CD1c-positive myeloid dendritic cell (primary cell): ENCODE measurements around the gene ZSCAN1.

Experiments
- DNase-seq: peaks from one replicate; pipeline ENCODE4 v3.0.0-alpha.2; 2016; ENCODE audit errors: extremely low spot score

ZSCAN1 gene

DNA sequence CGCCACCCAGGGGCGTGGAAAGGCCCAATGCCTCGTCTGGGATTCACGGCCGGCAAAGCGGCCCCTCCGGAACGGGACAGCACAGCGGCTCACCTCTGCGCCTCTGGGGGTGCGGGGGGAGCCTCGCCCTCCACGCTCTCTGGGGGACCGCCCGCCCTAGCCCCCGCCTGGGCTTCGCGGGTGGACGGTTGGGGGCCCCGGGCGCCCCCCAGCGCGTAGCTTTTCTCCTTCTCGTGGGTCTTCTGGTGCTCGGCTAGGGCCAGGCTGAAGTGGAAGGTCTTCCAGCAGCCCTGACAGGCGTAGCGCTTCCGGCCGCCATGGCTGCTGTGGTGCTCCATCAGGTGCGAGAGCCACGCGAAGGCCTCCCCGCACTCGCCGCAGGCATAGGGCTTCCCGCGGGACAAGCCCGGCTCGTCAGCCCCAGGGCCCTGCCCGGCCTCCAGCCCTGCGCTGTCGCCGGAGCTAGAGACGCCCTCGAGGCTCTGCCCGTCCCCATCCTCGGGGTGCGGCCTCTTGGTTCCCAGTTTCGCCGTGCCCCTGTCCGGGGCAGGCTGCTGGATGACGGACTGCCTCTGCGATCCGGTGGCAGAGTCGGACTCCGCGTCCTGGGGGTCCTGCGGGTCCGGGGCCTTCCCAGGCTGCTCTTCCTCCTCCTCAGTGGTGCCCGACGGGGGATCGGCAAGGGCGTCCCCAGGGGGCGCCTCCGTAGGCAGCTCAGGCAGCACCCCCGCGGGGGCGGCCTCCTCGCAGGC, 50.9 kb downstream of the ZSCAN1 start:
- no peak for DNase-seq

DNA sequence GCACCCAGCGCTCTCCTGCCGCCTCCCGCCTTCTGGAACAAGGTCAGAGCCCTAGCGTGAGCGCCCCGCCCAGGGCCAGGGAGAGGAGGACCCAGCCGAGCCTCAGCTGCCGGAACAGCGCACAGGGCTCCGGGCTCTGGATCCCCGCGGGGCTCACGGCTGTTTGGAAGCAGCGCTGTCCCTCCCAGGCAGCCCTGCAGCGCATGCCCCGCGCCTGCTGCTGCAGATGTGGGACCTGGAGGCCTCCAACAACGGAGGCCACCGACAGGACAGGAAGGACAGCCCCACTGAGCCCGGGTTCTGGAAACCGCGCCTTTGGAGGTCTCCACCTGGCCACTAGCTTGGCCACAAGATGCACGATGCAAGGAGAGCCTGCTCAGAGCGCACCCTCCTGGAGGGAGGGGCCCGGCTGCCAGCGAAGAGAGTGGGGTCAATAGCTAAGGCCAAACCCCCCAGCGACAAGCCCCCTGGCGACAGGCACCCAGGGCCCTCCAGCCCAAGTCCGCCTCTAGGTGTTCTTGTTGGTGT, 51.6 kb downstream of the ZSCAN1 start:
- DNase-seq, result no peak

DNA sequence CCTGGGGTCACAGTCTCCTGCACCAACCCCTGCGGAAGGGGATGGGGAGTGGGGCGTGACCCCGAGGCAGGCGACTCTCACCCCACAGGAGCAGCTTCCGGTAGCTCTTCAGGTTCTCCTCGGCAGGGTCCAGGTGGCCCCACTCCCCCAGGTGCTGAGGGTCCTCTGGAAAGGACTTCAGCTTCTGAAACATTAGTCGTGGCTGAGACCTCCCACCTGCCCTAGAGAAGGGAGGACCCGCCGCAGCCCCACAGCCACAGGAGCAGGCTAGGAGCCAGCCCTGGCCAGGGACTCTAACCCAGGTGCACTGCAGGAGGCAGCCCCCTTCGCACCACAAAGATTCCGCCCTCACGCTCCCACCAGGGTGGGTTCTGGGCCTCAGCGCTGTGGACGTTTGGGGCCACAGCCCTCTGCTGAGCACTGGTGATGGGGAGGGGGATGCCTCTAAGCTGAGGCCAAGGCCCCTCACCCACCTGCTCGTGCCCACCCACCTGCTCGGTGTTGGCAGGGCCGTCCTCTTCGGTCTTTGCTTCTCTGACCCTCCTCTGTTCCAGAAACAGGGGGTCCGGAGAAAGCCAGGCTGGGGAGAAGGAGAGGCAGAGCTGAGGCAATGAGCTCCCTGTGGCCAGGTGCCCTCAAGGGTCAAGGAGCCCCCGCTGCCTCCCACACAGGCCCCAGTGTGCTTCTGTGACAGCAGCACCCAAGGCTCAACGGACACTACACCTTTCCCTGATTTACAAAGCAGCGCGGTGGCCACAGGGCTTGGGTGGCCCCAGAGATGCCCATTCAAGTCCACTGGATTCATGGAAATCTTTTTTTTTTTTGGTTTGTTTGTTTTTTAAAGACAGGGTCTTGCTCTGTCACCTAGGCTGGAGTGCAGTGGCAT, 53.2 kb downstream of the ZSCAN1 start:
- no peak for DNase-seq

DNA sequence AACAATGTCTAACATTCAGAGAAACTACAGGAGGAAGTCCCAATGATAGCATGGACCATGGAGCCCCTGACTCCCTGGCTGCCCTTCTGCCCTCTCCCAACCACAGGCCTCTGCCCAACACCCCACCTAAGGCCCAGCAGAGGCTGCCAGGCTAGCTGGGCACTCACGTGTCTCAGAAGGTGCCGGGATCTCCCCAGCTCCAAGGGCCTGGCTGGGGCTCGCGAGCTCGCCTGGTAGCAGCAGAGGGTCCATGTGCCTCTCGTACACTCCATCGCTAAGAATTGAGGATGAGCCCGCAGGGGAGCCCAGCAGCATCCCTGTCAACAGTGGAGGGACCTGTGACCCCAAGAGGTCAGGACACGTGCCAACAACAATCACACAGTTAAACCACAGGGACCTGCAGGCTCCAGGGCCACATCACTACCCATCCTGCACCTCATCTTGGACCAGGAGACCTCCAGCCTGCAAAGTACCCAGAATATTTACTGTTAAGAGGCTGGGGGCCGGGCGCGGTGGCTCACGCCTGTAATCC, 54.8 kb downstream of the ZSCAN1 start:
- no peak for DNase-seq

DNA sequence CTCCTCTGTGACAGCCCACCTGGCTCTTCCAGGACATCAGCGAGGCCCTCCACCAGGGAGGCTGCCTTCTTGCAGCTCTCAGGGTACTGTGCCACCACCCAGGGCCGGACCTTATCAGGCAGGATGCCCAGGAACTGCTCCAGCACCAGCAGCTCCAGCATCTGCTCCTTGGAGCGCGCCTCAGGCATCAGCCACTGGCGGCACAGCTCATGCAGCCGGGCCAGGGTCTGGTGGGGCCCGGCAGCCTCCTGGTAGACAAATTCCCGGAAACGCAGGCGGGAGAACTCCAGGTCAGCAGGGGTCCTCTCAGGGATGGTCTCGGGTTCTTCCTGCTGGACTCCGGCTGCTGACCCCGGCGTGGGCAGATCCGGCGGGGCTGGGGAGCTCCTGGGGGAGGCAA, 56.0 kb downstream of the ZSCAN1 start:
- no peak for DNase-seq

DNA sequence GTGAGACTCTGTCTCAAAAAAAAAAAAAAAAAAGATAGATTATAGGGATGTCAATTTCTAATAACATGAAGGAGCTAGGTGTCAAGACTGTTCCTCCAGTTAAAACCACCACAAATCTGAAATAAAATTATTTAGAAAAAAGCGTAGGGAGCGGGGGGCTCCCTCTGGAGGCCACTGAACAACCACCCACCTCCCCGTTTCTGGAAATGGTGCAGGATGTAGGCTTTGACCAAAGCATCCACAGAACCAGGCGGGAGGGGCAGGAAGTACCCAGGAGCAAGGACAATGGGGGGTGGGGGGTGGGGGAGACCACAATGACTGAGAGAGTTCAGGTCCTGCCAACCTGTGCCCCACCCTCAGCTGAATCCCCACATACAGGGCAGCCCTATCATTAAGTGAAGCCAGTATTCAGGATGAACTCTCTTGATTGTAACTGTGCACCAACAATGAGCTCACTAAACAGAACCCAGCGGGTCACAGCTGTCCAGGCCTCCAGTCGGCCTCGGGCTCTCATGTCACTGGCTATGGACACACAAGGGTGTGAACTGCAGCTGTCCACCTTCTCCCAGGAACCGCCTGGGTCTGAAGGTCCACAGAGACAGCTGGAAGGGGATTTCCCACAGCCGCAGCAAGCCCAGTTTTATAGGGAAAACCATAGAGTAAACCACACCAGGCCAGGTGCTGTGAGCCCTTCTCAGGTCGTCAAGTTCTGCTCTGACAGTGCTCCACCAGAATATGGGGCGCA, 57.6 kb downstream of the ZSCAN1 start:
- no peak for DNase-seq

DNA sequence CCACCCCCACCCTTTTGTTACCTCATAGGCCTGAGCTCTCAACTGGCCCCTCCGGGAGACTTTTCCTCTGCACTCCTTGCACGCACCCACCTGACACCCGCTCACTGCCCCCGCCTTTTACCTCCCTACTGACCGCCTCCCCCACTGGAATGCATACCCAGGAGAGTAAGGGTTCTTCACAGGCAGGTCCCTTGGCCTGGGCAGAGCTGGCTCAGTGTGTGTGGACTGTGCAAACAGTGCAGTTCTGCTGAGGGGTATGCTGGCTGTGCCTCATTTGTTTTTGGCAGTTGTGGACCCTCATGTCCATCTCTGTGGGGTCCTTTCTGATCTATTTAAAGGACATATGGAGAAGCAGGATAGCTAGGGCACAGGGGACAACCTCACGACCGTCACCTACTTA, 59.2 kb downstream of the ZSCAN1 start:
- DNase-seq, result no peak

DNA sequence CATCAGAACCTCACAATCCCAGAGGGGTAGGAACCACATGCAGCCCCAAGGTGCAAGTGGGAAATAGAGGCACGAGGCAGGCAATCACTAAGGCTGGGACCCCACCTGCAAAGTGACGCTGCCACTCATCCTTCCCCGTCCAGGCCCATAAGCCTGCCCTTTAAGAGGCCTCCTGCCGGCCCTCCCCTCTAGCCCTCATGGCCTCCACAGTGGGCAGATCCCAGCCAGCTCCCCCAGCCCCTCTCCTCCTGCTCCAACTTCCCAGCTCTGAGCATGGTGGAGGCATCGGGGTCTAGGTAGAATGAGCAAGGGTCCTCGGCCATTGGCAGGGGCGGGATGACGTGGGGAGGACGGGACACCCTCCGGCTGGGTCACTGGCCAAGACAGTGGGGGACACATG, 61.5 kb downstream of the ZSCAN1 start:
- DNase-seq, result no peak

DNA sequence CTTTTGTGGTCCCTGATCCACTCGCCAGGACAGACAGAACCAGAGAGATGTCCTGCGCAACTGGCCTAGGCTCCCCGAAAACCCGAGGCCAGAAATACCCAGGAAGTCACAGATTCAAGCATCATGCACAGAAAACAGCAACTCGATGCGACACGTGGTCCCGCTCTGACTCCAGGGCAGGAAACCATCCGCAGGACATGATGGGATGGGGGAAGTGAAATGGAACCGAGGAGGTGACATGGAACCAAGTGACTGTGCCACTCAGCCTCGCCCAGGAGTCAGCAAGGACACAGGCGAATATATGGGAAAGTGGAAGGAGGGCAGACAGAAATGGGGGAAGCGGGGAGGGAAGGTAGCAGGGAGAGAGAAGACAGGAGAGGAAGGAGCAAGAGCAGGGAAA, 63.1 kb downstream of the ZSCAN1 start:
- DNase-seq, result no peak

DNA sequence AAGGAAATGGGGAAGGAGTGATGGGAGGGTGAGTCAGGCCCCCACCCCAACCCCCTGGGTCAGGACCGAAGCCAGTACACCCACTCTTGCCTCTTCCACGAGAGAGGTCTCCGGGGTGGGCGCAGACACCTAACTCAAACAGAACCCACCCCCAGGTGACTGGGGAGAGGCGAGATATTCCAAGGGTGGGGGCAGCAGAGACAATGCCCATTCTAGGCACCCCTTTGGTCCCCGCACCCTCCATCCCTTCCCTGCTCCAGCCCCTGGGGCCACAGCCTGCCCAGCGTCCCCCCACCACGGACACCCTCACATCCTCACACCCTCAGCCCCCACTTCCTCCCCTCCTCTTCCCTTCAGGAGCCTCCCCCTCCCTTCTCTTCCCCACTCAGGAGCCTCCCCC, 63.5 kb downstream of the ZSCAN1 start:
- DNase-seq, result no peak

DNA sequence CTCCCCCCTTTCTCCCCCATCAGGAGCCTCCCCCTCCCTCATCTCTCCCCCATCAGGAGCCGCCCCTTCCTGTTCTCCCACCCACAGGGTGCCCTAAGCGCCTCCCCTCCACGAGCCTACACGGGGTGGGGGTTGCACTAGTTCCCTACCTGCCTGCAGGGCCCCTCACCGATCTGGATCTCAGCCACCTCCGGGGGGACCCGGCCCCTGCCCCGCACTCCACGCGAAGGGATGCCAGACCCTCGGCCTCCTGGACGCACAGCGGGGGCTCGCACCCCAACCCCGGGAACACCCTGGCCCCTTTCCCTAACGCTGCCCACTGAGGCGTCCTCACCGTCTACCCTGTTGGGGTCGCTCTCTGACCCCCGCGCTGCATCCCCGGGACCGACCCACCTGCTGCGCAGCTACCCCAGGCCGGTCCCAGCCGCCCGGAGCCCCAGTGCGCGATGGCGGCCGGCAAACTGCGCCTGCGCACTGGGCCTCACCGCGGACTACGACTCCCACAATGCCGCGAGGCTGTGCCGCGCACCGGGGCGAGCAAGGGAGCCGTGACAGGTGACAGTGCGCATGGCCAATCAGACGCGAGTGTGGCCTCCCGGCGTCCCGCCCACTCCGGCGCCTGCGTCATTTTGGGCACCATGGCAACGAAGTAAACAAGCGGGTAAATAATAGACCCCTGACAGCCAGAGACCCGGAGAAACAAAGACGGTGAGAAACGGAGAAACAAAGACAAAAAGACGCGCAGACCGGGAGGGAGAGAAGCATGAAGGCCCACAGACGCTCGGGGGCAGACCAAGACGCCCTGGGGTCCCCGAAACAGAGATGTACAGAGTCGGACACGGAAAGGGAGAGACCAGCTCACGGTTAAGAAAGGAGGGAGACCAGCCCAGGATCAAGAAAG, 64.2 kb downstream of the ZSCAN1 start, which contains the start of gene ZSCAN18:
Gene ZSCAN18, minus strand, starts transcription at position 451 of the 901 bp plus-strand sequence. CDS start 7,964 bp downstream, outside the sequence.
- DNase-seq, result peak; percentile 98

DNA sequence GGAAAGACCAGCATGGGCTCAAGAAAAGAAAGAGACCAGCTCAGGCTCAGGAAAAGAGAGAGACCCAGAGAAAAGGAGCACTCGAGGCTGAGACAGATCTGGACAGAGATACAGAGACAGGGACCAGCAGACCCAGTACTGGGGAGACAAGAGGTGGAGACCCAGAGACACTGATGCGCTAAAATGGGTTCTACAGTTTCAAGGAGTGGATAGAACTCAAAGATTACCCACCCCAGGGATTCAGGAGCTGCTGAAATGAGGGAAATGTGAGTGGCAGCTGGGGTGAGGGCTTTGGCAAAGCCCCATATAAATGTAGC, 64.8 kb downstream of the ZSCAN1 start:
- peak; percentile 2 for DNase-seq
